ENCODE measurements around the gene CAPS.

The CAPS gene

GRCh38 chr19:5891938-5892771, 21.9 kb upstream of the CAPS start:
- DNase-seq (ENCODE audit: low read depth): no peak

- no peak for DNase-seq (ENCODE audit: low read depth)
Measured at GRCh38 chr19:5892772-5893275, 21.2 kb upstream of the CAPS start.

DNA sequence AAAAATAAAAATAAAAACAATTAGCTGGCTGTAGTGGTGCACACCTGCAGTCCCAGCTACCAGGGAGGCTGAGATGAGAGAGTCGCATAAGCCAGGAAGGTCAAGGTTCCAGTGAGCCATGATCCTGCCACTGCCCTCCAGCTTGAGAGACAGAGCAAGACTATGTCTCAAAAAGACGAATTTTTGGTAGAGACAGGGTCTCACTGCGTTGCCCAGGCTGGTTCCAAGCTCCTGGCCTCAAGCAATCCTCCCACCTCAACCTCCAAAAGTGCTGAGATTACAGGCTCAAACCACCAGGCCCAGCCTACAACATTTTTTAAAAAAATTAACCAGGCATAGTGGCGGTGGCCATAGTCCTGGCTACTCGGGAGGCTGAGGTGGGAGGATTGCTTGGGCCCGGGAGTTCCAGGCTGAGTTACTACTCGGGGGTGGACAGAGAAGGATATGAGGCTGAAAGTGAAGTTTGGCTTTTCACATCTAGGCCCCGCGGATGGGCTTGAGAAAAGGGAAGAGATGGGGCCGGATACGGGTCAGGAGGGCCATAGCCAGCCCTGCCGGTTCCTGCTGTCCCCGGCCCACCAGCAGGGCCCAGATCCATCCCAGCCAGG, 20.7 kb upstream of the CAPS start:
- no peak for DNase-seq (ENCODE audit: low read depth)

GRCh38 chr19:5893907-5894703, 19.9 kb upstream of the CAPS start:
- no peak for DNase-seq (ENCODE audit: low read depth)

GRCh38 chr19:5894704-5895349, 19.2 kb upstream of the CAPS start:
- DNase-seq (ENCODE audit: low read depth): no peak

DNA sequence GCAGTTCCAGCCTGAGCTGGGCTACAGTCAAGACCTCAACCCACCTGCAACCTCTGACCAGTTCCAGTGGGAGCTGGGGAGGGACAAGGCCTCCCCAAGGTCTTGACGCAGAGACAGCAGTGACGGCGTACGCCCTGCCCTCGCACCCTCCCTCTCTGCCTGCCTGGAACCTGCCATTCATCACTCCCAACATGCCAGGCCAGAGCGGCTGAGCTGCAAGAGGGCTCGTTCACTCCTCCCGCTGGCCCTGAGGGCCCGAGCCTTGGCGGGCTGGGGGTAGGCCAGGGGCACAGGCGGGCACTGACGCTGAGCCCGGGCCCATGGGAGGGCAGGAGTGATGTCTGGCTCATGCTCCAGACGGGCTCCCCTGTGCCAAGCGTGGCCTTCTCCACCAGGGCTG, 18.6 kb upstream of the CAPS start:
- no peak for DNase-seq (ENCODE audit: low read depth)

- no peak for DNase-seq (ENCODE audit: low read depth)
Measured at GRCh38 chr19:5895890-5896289, 18.2 kb upstream of the CAPS start.

- DNase-seq (ENCODE audit: low read depth): no peak
Measured at GRCh38 chr19:5896365-5897076, 17.5 kb upstream of the CAPS start.

DNA sequence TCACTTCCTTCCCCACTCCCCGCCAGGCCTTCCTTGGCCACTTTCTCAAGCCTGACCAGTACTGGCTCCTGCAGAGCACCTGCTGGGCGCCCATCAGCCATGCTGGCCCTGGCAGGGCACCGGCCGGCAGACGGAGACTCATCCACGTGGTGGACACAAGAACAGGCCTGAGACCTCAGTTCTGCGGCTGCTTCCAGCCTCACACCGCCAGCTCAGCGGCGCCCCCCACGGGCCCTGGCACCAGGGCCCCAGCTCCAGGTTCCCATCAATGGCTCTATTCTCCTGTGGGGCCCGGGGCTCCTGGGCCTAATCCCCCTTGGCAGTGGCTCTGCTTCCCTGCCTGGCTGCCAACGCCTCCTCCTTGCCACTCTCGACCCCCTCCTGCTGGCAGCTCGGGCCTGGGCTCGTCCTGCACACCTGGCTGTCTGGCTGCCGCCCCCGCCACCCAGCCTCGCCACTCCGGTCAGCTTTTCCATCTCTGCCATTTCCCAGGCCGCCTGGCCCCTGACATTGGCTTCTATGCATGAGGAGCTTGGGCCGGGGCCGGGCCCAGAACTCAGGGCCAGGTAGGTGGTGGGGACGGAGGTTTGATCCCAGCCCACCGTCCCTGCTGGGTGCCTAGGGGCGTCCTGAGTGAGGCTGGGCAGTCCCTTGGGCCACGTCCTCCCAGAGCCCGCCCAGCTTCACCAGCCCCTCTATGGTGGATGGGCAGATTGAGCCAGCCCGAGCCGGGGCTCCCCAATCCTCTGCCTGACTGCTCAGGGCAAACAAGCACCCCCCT, 16.7 kb upstream of the CAPS start:
- DNase-seq (ENCODE audit: low read depth): no peak

- no peak for DNase-seq (ENCODE audit: low read depth)
Measured at GRCh38 chr19:5899728-5900526, 14.1 kb upstream of the CAPS start.

DNA sequence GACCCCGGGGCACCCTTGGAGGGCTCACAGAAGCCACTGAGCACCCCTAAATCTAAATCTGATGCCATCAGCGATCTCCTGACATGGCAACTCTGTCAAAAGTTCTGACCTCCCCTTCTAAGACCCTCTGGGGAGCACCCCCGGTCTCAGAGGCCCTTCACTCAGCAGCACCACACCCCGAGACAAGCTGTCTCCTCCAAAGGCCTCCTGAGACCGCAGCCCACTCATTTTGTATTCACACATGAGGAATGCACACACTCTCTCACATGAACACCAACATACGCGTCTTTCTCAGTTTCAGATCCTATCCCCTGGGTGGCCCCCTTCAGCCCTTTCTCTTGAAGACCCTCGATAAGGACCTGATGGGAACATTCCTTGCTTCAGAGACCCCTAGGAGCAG, 13.1 kb upstream of the CAPS start:
- DNase-seq (ENCODE audit: low read depth): no peak

- no peak for DNase-seq (ENCODE audit: low read depth)
Measured at GRCh38 chr19:5903056-5903623, 10.9 kb upstream of the CAPS start.

- DNase-seq (ENCODE audit: low read depth): peak; percentile 92
Measured at GRCh38 chr19:5903624-5904351, 10.3 kb upstream of the CAPS start, which contains the start of gene NDUFA11. TSS of gene NDUFA11 (minus strand) at chr19:5903790. CDS start at chr19:5903708, 82 bp downstream.

GRCh38 chr19:5904352-5905113, 9.5 kb upstream of the CAPS start, which contains the start of gene VMAC:
TSS of gene VMAC (plus strand) at chr19:5904872. CDS start at chr19:5904891, 19 bp downstream.
- DNase-seq (ENCODE audit: low read depth): peak; percentile 99

DNA sequence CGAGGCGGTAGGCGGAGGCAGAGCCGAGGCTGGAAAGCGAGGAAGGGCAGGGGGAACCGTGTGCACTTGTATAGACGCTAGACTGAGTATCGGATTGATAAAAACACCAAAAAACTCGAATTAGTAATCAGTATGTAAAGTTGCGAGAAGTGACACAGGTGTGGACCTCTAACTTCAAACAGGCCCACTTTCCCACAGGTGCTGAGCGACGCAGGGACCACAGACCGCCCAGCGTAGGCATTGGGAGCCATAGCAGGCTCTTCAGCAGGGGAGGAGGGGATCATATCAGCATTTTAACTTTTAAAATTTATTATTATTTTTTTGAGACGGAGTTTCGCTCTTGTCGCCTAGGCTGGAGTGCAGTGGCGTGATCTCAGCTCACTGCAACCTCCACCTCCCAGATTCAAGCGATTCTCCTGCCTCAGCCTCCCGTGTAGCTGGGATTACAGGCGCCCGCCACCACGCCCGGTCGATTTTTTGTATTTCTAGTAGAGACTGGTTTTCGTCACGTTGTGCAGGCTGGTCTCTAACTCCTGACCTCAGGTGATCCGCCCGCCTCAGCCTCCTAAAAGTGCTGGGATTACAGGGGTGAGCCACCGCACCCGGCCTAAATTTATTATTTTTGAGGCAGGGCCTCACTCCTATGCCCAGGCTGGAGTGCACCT, 8.8 kb upstream of the CAPS start:
- no peak for DNase-seq (ENCODE audit: low read depth)

GRCh38 chr19:5907241-5907640, 6.8 kb upstream of the CAPS start:
- DNase-seq (ENCODE audit: low read depth): no peak

GRCh38 chr19:5908773-5909442, 5.1 kb upstream of the CAPS start:
- no peak for DNase-seq (ENCODE audit: low read depth)

Data from stimulated activated CD8-positive, alpha-beta memory T cell treated with anti-CD3 and anti-CD28 coated beads, Interleukin-12 subunit alpha, Interleukin-12 subunit beta, amount 100 ng/mL, for 4 hours (primary cell).